ENCODE measurements around the gene TP53I11. TPM values are rescaled to one million over a fixed set of nuclear protein-coding genes. Genes with fewer than 3 reads are reported as not detected.

The TP53I11 gene
- total RNA-seq, 1 donor from 2014 or later = 23.1 TPM

- no peaks in the 10 kb centered on the region for H3K9me3 ChIP-seq (ENCODE audit: low read depth)
- peaks cover 13% of the 10 kb centered on the region for H3K27me3 Mint-ChIP-seq (ENCODE audit: insufficient read depth, low read depth)
Observed at GRCh38 chr11:44992774-44993173, 42.1 kb upstream of the TP53I11 start.

GRCh38 chr11:44992181-44992582 is 41.5 kb upstream of the TP53I11 start:
- Mint-ChIP-seq H3K27me3 (ENCODE audit: insufficient read depth, low read depth) (peaks cover 14% of the 10 kb centered on the region), H3K4me3 (no peak overlapping the region)
- DNase-seq (ENCODE audit: low spot score) = no peak

More at GRCh38 chr11:44992774-44993173, 42.1 kb upstream of the TP53I11 start:
- no peak overlapping the region for H3K4me2 ChIP-seq
- no peaks in the 10 kb centered on the region for H3K79me2 ChIP-seq (ENCODE audit: low read depth)
- H3K4me3 ChIP-seq = no peak overlapping the region
- H4K20me1 ChIP-seq (ENCODE audit: low read depth) = no peaks in the 10 kb centered on the region
- no peak overlapping the region for H3K27ac ChIP-seq
- no peak overlapping the region for H3K27ac Mint-ChIP-seq
- H3K4me1 ChIP-seq = peaks cover 16% of the 10 kb centered on the region
- H3K9me3 Mint-ChIP-seq = no peaks in the 10 kb centered on the region
- H3K9ac ChIP-seq = no peak overlapping the region
- peaks cover 12% of the 10 kb centered on the region for H3K4me1 Mint-ChIP-seq
- no peak for TF ChIP-seq EZH2phosphoT487 (IDR thresholded peaks at IDR 0.05)
- TF ChIP-seq EZH2 (IDR thresholded peaks at IDR 0.05) = no peak
- no peak for TF ChIP-seq CTCF (IDR thresholded peaks at IDR 0.05)
- no peaks in the 10 kb centered on the region for H3K36me3 ChIP-seq
- H3F3A ChIP-seq (ENCODE audit: low read depth) = no peaks in the 10 kb centered on the region
- no peak for DNase-seq (ENCODE audit: low spot score)
- H3K27me3 ChIP-seq = no peaks in the 10 kb centered on the region
- H2AFZ ChIP-seq (replicated peaks) = no peak overlapping the region
- H3K4me3 Mint-ChIP-seq = no peak overlapping the region
- H3K36me3 Mint-ChIP-seq = no peaks in the 10 kb centered on the region

GRCh38 chr11:44990665-44991064 is 40.0 kb upstream of the TP53I11 start:
- TF ChIP-seq CTCF (IDR thresholded peaks at IDR 0.05) (no peak), EZH2phosphoT487 (IDR thresholded peaks at IDR 0.05) (no peak), EZH2 (IDR thresholded peaks at IDR 0.05) (no peak)
- no peaks in the 10 kb centered on the region for H3K9me3 Mint-ChIP-seq

More at GRCh38 chr11:44992181-44992582, 41.5 kb upstream of the TP53I11 start:
- no peak for TF ChIP-seq CTCF (IDR thresholded peaks at IDR 0.05)
- H3K9ac ChIP-seq = no peak overlapping the region
- H2AFZ ChIP-seq (replicated peaks) = no peak overlapping the region
- H3K27ac ChIP-seq = no peak overlapping the region
- no peaks in the 10 kb centered on the region for H3F3A ChIP-seq (ENCODE audit: low read depth)
- H3K79me2 ChIP-seq (ENCODE audit: low read depth) = no peaks in the 10 kb centered on the region
- Mint-ChIP-seq H3K4me1 (peaks cover 9% of the 10 kb centered on the region), H3K27ac (no peak overlapping the region), H3K36me3 (no peaks in the 10 kb centered on the region), H3K9me3 (no peaks in the 10 kb centered on the region)
- H3K4me1 ChIP-seq = peaks cover 16% of the 10 kb centered on the region
- no peaks in the 10 kb centered on the region for H4K20me1 ChIP-seq (ENCODE audit: low read depth)
- H3K4me3 ChIP-seq = no peak overlapping the region
- H3K36me3 ChIP-seq = no peaks in the 10 kb centered on the region
- no peak overlapping the region for H3K4me2 ChIP-seq
- H3K9me3 ChIP-seq (ENCODE audit: low read depth) = no peaks in the 10 kb centered on the region
- no peaks in the 10 kb centered on the region for H3K27me3 ChIP-seq

More at GRCh38 chr11:44990665-44991064, 40.0 kb upstream of the TP53I11 start:
- no peak overlapping the region for H3K27ac ChIP-seq
- no peaks in the 10 kb centered on the region for H3F3A ChIP-seq (ENCODE audit: low read depth)
- Mint-ChIP-seq H3K36me3 (no peaks in the 10 kb centered on the region), H3K27ac (peak overlapping the region; percentile 23), H3K27me3 (ENCODE audit: insufficient read depth, low read depth) (peaks cover 16% of the 10 kb centered on the region), H3K4me3 (no peak overlapping the region), H3K4me1 (peaks cover 9% of the 10 kb centered on the region)
- DNase-seq (ENCODE audit: low spot score) = no peak
- no peak overlapping the region for H3K4me3 ChIP-seq
- no peak overlapping the region for H2AFZ ChIP-seq (replicated peaks)
- H3K4me2 ChIP-seq = no peak overlapping the region
- H3K27me3 ChIP-seq = no peaks in the 10 kb centered on the region
- H4K20me1 ChIP-seq (ENCODE audit: low read depth) = no peaks in the 10 kb centered on the region
- peaks cover 16% of the 10 kb centered on the region for H3K4me1 ChIP-seq
- H3K36me3 ChIP-seq = no peaks in the 10 kb centered on the region
- H3K9me3 ChIP-seq (ENCODE audit: low read depth) = no peaks in the 10 kb centered on the region
- H3K9ac ChIP-seq = no peak overlapping the region
- H3K79me2 ChIP-seq (ENCODE audit: low read depth) = no peaks in the 10 kb centered on the region

Measured in neural progenitor cell (in vitro differentiated cells).